HG03095 (cell line): Measurements from ENCODE around the gene GALT.

Experiments
- ATAC-seq: cut with Tn5 transposase; IDR thresholded peaks from one replicate; pipeline ENCODE4 v1.9.1; 2021; ENCODE audit warnings: moderate library complexity; ENCODE audit not compliant: unreplicated experiment

GALT gene

DNA sequence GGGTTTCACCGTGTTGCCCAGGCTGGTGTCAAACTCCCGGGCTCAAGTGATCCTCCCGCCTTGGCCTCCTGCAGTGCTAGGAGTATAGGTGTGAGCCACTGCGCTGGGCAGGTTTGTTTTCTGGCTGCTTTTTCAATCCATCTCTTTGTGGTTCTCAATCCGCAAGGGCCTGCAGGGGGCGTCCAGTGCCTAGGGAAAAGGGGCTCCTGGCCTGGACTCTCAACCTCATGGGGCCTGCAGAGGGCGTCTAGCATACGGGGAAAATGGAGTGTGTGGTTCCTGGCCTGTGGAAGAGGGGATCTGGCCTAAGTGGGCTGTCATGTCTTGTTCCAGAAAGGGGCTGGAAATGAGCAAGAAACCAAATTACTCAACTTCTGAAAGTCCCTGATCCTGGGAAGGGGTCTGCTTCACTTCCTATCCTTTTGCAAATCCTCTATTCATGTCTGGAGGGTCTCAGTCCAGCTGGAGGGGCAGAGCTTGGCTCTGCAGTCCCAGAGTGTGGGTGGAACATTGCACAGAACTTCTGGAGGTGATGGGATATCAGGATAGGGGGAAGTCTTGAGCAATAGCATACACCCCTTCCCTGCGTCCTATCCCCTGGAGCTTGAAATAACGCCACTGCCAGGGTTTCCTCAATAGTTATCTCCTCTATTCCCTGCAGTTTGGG, 28.7 kb downstream of the GALT start:
- ATAC-seq: no peak

DNA sequence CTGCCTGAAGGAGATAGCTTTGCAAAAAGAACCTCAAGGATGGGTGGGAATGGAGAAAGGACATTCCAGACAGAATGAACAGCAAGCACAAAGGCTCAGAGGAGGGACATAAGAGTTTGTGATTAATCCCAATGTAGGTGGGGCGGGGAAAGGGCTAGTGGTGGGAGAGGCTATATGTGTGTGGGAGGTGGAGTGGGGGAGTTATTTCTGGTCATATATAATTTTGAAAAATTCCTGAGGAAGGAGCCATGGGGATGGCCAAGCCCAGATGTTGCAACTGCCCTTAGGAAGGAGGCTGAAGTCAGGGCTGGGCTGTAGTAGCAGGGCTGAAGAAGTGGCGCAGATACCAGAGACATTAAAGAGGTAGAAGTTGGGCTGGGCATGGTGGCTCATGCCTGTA, 29.4 kb downstream of the GALT start:
- ATAC-seq: no peak

DNA sequence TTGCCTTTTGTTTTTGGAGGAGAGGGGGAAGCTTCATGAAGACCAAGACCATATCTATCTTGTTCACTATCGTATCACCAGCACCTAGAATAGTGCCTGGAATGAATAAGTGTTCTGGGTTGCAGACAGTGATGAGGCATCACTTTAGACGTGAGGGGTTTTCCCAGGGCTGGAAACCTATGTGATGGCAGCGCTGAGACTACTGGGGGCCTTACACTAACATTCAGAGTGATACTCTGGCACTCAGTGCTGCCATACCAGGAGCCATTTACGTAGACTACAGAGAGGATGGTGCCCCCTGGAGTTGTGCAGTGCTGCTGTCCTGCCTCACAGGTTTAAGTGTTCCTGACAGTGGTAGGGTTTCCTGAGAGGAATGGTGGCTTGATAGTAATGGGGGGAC, 37.7 kb downstream of the GALT start:
- ATAC-seq: no peak

DNA sequence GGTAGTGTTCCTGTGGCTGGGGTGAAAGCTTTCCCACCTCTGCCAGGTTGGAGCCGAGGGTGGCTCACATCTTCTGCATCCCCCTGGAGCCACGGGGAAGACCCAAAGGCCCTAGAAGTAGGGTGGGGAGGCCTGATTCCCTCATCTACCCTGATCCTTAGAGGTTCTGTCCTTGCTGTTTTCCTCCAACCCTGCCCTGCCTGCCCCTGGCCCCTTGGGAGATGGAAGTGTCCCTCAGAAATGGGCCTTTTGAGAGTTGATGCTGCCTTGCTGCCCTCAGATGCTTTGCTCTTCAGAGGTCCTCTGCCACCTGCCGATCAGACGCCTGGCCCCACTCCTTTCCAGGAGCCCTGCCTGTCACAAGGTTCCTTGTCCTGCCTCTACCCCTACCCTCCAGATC, 38.3 kb downstream of the GALT start:
- ATAC-seq: no peak

DNA sequence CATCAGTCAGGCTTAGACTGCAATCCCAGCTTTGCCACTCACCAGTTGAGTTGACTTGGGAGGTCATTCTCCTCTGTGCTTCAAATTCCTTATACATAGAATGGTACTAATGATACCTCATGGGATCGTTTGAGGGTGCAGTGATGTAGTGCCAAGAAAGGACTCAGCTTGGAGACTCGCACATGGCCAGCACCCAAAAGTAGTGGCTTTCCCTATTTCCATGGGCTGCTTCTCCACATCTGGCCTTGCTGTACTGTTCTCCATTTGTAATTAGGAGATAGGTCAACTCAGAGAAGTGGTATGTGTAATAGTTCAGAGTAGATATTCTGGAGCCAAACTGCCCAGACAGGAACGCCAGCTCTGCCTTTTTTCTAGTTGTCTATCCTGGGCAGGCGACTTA, 39.1 kb downstream of the GALT start:
- no peak for ATAC-seq

DNA sequence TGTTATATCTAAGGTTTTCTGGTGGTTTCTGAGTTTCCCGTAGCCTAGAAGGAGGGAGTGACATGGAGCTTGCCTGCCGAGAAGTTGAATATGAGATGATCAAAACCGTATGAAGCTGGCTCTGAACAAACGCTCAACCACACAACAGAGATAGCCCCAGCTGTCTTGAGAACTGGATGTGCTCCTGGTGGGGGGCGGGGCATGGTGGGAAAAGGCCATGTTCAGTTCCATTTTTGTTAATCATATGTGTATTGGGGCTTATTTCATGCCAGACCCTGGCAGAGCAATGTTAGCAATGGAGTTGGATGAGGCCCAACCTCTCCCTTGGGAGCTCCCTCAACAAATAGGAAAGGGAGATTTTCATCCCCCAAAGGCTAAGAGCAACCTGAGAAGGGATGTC, 39.8 kb downstream of the GALT start:
- no peak for ATAC-seq

DNA sequence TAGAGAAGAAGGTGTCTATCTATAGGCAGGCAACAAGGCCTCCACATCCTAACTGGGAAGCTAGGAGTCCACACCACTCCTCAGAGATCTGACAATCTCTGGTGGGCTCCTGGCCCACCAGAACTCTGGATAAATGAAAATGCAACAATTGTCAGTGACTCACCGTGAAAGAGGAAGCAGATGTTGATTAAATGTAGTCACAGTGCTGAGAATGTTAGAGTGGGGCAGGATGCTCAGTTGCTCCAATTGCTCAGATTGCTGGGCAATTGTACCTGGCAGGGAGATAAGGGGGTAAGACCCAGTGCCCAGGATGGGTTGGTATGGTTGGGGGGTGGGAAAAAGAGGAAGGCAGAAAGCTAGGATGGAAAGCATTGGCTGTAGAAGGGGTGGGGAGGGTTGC, 40.3 kb downstream of the GALT start:
- ATAC-seq: no peak

DNA sequence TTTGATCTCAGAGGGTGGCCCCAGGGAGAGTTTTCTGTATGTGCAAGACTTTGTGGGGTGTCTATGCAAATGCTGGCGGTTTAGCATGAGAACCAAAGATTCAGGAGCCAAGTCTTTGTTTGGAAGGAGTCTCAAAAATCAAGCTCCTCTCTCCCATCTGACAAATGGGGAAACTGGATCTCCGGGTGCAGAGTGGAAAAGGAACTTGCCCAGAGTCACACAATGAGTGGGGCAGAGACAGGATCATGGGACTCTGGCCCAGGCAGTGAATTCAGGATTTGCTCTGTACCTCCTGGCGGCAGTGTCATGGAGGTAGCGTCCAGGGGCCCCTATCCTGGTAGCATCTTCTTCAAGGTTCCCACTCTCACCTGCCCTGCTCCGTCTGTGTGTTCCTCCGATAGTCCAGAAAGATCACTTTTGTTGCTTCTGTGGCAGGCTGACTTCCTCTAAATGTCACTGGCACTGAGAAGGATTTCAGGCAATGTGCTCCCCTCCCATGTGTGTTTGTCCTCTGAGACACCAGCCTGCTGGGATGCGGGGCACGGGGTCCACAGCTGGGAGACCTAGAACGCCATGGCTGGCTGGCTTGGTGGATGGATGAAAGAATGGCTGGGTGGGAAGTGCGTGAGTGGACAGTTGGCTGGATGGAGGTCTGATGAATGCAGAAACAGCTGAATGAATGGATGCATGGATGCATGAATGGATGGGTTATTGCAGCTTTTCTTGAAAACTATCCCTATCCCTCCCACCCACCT, 41.0 kb downstream of the GALT start:
- no peak for ATAC-seq

DNA sequence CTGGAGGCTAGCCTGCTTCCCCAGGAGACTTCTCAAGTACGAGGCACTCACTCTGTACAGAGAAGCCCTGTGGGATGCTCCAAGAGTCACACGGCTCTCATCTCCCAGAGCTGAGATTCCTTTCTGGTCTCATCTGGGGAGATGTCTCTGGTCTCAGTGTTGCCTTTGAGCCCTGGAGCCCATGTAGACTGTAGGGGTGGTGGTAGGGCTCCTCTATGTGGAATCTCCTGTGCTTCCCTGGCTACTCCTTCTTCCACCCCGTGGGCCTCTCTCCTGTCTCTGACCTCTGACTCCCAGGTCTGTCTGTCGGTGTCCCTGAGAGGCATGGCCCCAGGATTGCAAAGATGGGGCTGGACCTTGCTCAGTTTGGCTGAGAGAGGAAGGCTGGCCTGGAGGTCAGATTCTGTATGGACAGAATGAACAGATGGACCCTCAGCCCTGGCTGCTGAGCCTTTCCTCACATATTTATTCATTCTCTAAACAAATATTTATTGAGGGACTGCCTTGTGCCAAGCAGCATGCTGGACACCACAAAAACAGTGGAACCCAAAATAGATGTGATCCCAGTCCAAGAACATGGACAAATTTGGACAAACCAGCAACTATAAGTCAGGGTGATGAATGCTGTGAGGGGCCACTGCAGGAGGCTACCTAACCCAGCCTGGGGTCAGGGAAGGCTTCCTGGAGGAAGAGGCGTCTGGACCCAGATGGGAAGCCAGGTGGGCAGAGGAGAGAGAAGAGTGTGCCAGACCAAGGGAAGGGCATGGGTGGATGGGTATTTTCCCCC, 42.0 kb downstream of the GALT start:
- no peak for ATAC-seq

DNA sequence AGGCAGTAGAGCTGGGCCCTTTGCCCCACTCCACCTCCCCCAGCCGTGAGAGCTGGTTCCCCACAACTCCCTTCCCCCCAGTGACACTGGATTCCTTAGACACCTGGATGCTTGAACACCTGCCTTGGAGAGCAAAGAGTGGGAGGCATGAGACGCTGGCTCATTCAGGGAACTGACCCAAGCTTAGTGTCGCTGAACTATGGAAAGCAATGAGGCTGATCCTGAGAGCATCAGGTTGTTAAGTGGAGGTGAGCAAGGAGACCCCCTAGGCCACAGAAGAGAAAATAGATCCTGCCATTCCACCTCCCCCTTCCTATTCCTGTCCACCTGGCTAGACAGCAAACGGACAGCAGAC, 42.6 kb downstream of the GALT start:
- ATAC-seq: no peak

DNA sequence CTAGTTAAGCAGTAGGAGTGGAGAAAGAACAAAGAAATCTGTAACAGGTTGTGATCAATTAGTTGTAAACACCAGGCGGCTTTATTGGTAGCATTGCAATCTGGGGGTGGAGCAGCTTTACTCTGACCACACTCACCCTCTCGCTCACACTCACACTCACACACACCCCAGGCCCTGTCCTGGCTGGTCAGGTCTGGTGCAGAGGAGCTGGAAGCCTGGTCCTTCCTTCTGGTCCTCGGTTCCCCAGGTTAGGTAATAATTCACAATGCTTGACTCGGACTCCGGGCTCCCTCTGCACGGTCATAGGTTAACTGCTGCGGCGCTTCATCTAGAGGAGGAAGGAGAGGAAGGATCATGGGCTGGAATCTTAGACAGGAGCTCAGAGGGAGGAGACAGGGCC, 43.0 kb downstream of the GALT start:
- no peak for ATAC-seq

DNA sequence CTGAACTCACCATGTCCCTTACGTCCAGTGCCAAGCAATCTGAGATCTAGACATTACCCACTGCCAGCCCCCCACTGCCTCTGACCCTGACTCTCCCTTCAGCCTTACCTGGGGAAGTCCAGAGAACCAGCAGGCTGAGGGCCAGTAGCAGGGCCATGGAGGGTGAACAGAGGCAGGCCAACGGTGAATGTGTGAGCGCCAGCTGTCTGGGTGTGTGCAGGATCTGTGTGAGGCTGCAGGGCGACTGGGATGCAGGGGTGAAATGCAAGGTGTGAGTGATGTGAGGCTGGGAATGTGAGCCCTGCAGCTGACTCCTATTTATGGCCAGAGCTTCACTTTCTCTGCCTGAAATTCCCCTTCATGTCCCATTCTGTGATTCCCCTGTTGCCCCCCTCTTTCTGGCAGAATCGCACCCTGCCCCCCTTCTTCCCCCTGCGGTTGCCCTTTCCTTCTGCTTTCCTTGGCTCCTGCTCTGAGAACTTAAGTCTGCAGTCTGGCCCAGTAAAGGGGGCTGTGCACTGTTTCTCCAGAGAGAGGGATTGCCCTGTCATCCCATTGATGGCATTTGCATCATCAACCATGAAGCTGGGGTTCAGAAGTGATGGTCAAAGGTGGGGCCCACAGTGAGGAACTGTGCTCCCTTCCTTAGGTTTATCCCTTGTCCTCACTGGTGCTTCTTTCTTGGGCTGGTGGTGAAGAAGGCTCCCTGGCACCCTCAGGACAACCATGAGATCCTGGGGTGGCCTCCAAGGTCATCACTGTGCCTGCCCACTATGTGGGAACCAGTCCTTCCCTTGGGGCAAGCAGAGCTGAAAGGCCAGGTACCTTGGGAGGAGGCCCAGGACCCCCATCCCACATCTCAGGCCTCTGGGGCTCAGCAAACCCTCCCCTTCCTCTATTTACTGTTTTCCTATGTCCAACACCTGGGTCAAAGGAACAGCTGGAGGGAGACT, 44.8 kb downstream of the GALT start, which contains the start of gene CCL19:
Gene CCL19, minus strand, starts transcription at position 294 of the 953 bp plus-strand sequence. Its CDS starts 137 bp downstream, at position 157.
- no peak for ATAC-seq

DNA sequence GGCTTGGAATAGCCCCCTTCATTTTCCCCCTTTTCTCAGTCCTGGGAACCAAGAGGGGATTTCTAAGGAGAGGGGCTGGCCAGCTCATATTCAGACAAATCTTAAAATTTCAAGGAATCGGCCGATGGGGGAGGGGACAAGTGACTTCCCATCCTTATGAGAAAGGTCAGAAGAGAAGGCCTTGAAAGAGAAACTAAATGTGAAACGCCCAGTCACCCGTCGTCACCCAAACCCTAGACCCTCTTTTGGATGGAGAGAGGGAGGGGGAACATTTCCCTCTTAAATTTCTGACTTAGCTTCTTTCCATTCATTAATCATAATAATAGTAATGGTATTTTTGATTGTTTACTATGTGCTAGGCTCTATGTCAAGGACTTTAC, 45.5 kb downstream of the GALT start:
- no peak for ATAC-seq

DNA sequence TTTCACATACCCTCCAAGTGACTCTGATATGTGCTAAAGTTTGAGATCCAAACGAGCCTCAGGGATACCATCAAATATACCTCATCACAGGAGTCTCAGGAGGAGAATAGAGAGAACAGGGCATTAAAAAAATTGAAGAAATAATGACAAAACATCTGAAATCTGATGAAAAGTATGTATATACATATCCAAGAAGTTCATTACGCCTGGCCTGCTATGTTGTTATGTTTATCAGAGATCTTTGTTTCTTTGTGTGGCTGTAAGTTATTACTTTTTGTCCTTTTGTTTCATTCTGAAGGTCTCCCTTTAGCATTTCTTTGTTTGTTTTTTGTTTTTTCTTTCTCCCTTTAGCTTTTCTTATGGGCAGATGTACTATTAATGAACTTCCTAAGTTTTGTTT, 47.1 kb downstream of the GALT start:
- ATAC-seq: no peak

DNA sequence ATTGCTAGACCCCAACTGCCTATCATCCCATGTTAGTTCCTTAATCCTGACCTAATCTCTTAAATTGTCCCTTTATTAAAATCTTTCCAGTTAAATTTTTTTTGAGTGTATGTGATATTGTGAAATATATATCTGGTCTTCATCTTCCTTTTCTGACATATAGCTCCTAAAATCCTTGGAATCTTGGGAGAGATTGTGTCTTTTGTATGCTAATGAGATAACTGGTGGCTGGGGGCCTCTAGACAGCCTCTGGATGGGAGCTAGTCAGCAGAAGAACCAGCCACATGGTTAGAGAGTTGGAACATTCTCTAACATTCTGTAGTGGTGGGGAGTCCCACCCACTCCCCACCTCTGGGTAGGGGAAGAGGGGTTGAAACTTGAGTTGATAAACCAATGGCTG, 48.3 kb downstream of the GALT start:
- no peak for ATAC-seq
